Prostate gland (tissue), 2 donors: ENCODE measurements around the gene COTL1. TPM values are rescaled to one million over a fixed set of nuclear protein-coding genes. Genes with fewer than 3 reads are reported as not detected.
"Not testable (repeated sequence)": the region's sequence is repeated elsewhere in the genome, so short reads cannot be mapped to it uniquely, and the experiment has no call there.

Source experiments
- DNase-seq: peaks from one replicate; pipeline ENCODE4 v3.0.0-alpha.2; 2019; ENCODE audit warnings: low spot score
- H3K27ac ChIP-seq, 2 donors: fragments of 200-600 bp; sonication (generic); 2 replicates each; pipeline ENCODE4 v1.5.1; 2017 to 2019
- H3K27me3 ChIP-seq: fragments of 200-600 bp; sonication (generic); replicated peaks from 2 replicates; pipeline ENCODE4 v1.5.1; 2019; ENCODE audit not compliant: insufficient read depth
- H3K36me3 ChIP-seq, 2 donors: fragments of 200-600 bp; sonication (generic); 1 replicate in 1 of 2; 2 replicates in 1 of 2; pipeline versions ENCODE4 v1.5.1 to v1.8.1; 2017 to 2019
- H3K4me1 ChIP-seq: fragments of 200-600 bp; sonication (generic); replicated peaks from 2 replicates; pipeline ENCODE4 v1.5.1; 2019
- H3K4me3 ChIP-seq, 2 donors: fragments of 200-600 bp; sonication (generic); 2 replicates each; pipeline ENCODE4 v1.5.1; 2017 to 2019
- H3K9me3 ChIP-seq: fragments of 200-600 bp; sonication (generic); 2 replicates; pipeline ENCODE4 v1.5.1; 2017
- CTCF ChIP-seq, 4 experiments: fragments of 200-600 bp in 2 of 4; fragments of 450-650 bp in 2 of 4; sonication (generic) in 2 of 4; IDR thresholded peaks; 1 replicate in 3 of 4; 2 replicates in 1 of 4; pipeline ENCODE4 v1.5.1; 2016 to 2019; ENCODE audit warnings: antibody characterized with exemption in 4 of 4, mild to moderate bottlenecking in 2 of 4, moderate library complexity in 2 of 4
- POLR2A ChIP-seq: fragments of 450-650 bp; IDR thresholded peaks from one replicate; pipeline ENCODE4 v1.6.1; 2016; ENCODE audit warnings: antibody characterized with exemption, mild to moderate bottlenecking
- POLR2AphosphoS5 ChIP-seq: sonication (generic); formaldehyde crosslinking; IDR thresholded peaks from one replicate; pipeline ENCODE4 v1.6.1; 2017; ENCODE audit warnings: antibody characterized with exemption
- WGBS: methylation state at CpG from one replicate; pipeline ENCODE4 v1.1.5; 2018; 5-methylcytosine and 5-hydroxymethylcytosine counted together
- intact Hi-C: fragments of 100-400 bp; cut with DNase I; formaldehyde crosslinking; loops from one replicate; pipeline ENCODE4 v1.14.2; 2022
- total RNA-seq, 2 donors: library from RNA; depleted of rRNA; stranded (reverse); fragments of >200 nt; gene quantifications; one replicate each; pipeline ENCODE4 v1.1.0, GENCODE V29; 2016

Gene COTL1
- total RNA-seq, 2 donors from 2014 or later: 46.8 to 110 TPM

- 88% methylated on average over 7 of the region's 7 CpGs for WGBS
- no peak for DNase-seq
- Histone ChIP-seq H3K4me1 (no peaks in the 10 kb centered on the region), H3K27me3 (no peaks in the 10 kb centered on the region), H3K4me3 (no peak overlapping the region), H3K36me3 (no peaks in the 10 kb centered on the region), H3K27ac (no peak overlapping the region), H3K9me3 (no peaks in the 10 kb centered on the region)
- intact Hi-C loops: no loop called here
- TF ChIP-seq CTCF (IDR thresholded peaks at IDR 0.05) (no peak), POLR2AphosphoS5 (no peak), POLR2A (no peak)
Measured at GRCh38 chr16:84561291-84561690, 56.6 kb downstream of the COTL1 start.

GRCh38 chr16:84560269-84560668, 57.6 kb downstream of the COTL1 start:
- DNase-seq: no peak
- no peaks in the 10 kb centered on the region for H3K4me1 ChIP-seq
- TF ChIP-seq CTCF (IDR thresholded peaks at IDR 0.05): no peak
- TF ChIP-seq POLR2A: no peak
- no peak for TF ChIP-seq POLR2AphosphoS5
- H3K36me3 ChIP-seq: no peaks in the 10 kb centered on the region
- no peak overlapping the region for H3K4me3 ChIP-seq
- no peaks in the 10 kb centered on the region for H3K9me3 ChIP-seq
- 87% methylated on average over 5 of the region's 5 CpGs for WGBS
- no peaks in the 10 kb centered on the region for H3K27me3 ChIP-seq
- H3K27ac ChIP-seq: no peak overlapping the region
- intact Hi-C loops: no loop called here

GRCh38 chr16:84559311-84559932, 58.5 kb downstream of the COTL1 start:
- Histone ChIP-seq H3K27me3 (no peaks in the 10 kb centered on the region), H3K9me3 (no peaks in the 10 kb centered on the region), H3K27ac (no peak overlapping the region), H3K36me3 (no peaks in the 10 kb centered on the region), H3K4me1 (no peaks in the 10 kb centered on the region), H3K4me3 (no peak overlapping the region)
- no peak for DNase-seq
- TF ChIP-seq POLR2AphosphoS5 (no peak), POLR2A (no peak), CTCF (IDR thresholded peaks at IDR 0.05) (no peak)
- WGBS: 84% methylated on average over 14 of the region's 14 CpGs
- intact Hi-C loops: no loop called here

GRCh38 chr16:84558850-84559249, 59.0 kb downstream of the COTL1 start:
- DNase-seq, H3K4me3 ChIP-seq, intact Hi-C loops, H3K36me3 ChIP-seq, H3K4me1 ChIP-seq, H3K9me3 ChIP-seq, H3K27me3 ChIP-seq, H3K27ac ChIP-seq: not testable (repeated sequence)
- 97% methylated on average over 5 of the region's 5 CpGs for WGBS

GRCh38 chr16:84557504-84557903, 60.4 kb downstream of the COTL1 start:
- H3K4me1 ChIP-seq: no peaks in the 10 kb centered on the region
- DNase-seq: no peak
- H3K9me3 ChIP-seq: no peaks in the 10 kb centered on the region
- TF ChIP-seq POLR2AphosphoS5 (no peak), CTCF (IDR thresholded peaks at IDR 0.05) (no peak), POLR2A (no peak)
- H3K27ac ChIP-seq: no peak overlapping the region
- no peaks in the 10 kb centered on the region for H3K27me3 ChIP-seq
- no peaks in the 10 kb centered on the region for H3K36me3 ChIP-seq
- 68% methylated on average over 6 of the region's 6 CpGs for WGBS
- intact Hi-C loops: no loop called here
- H3K4me3 ChIP-seq: no peak overlapping the region
